ENCODE measurements around the gene STC2. TPM values are rescaled to one million over a fixed set of nuclear protein-coding genes. Genes with fewer than 3 reads are reported as not detected.

The STC2 gene
- total RNA-seq, 4 donors from 2014 or later: 0.72 to 7.6 (median 5.7) TPM

DNA sequence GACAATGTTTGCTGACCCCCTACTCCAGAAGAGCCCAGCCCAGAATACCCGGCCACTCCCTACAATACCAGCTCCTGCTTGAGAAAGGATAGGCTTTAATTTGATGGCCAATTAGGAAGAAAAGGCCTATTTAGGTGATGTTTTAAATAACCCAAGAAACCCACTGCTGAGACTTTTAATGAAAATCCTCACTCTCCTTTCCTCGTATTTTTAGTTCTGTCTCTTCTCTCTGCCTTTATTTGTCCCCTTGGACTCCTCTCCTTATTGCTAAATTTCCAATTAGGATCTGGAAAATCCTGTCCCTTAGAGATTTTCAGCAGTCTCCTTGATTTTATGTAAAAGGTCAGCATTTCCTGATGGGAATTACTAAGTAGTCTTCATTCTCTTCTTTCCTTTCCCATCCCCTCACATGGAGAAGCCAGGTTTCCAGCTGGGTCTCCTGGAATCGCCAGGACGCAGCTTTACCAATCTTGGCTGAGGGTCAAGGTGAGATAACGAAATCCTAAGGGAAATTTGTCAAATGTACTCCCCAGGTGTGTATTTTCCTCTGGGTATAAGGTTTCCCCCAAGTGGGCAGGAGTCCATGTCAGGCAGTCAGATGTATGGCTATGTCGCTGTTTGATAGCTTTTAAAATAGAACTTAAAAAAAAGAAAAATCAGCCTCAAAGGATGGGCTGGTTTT lies 11.7 kb downstream of the STC2 start:
- H3K27ac ChIP-seq: peak overlapping the region; percentile 45
- H3K4me3 ChIP-seq: peak overlapping the region; percentile 10
- H3K27me3 ChIP-seq: peaks cover 20% of the 10 kb centered on the region
- H3K9me3 ChIP-seq: no peaks in the 10 kb centered on the region
- TF ChIP-seq EP300 (IDR thresholded peaks at IDR 0.05): no peak
- no peak for TF ChIP-seq POLR2A (IDR thresholded peaks at IDR 0.05)
- TF ChIP-seq POLR2AphosphoS5 (IDR thresholded peaks at IDR 0.05): no peak
- TF ChIP-seq, protein P1, sequence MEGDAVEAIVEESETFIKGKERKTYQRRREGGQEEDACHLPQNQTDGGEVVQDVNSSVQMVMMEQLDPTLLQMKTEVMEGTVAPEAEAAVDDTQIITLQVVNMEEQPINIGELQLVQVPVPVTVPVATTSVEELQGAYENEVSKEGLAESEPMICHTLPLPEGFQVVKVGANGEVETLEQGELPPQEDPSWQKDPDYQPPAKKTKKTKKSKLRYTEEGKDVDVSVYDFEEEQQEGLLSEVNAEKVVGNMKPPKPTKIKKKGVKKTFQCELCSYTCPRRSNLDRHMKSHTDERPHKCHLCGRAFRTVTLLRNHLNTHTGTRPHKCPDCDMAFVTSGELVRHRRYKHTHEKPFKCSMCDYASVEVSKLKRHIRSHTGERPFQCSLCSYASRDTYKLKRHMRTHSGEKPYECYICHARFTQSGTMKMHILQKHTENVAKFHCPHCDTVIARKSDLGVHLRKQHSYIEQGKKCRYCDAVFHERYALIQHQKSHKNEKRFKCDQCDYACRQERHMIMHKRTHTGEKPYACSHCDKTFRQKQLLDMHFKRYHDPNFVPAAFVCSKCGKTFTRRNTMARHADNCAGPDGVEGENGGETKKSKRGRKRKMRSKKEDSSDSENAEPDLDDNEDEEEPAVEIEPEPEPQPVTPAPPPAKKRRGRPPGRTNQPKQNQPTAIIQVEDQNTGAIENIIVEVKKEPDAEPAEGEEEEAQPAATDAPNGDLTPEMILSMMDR (IDR thresholded peaks at IDR 0.05): no peak
- WGBS: 73% methylated on average over 6 of the region's 6 CpGs
- no peak for DNase-seq (ENCODE audit: low spot score in 2 of 2)
- H3K36me3 ChIP-seq: no peaks in the 10 kb centered on the region
- peaks cover 25% of the 10 kb centered on the region for H3K4me1 ChIP-seq

DNA sequence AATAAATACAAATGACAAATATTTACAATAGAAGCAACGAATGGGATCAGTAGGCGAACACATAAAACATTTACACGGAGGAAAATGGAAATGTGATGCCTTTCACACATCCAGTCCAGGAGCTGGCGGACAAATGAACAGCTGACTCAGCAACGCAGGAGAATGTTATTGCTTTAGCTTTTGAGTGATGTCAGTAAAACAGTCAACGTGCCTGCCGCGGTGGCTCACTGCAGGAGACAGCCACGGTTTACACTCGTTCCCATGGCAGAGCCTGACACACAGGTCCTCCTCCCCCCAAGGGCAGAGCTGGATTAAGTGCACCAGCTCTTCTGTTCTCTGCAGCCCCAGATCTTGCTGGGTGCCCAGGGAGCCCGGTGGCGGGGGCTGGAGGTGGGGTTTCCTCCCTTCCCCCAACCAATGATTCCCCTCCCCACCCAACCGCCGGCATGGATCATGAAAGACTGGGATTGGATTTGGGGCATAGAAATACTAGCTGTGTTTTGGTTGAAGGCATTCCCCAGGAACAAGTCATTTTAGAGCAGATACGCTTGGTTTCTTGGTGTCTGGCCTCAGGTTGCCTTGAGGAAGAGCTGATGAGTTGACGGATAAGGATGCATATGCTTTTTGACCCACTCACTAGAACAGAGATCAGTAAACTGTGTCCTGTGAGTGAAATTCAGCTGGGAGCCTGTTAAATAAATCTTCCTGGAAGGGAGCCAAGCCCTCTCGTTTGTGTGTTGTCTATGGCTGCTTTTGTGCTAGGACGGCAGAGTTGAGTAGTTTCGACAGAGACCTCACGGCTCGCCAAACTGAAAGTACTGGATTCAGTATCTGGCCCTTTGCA lies 12.5 kb downstream of the STC2 start:
- H3K9me3 ChIP-seq: no peaks in the 10 kb centered on the region
- H3K4me1 ChIP-seq: peaks cover 25% of the 10 kb centered on the region
- peaks cover 16% of the 10 kb centered on the region for H3K27me3 ChIP-seq
- peak overlapping the region; percentile 45 for H3K27ac ChIP-seq
- DNase-seq (ENCODE audit: low spot score in 2 of 2): peak; percentile 66 to 75
- no peak for TF ChIP-seq POLR2AphosphoS5 (IDR thresholded peaks at IDR 0.05)
- no peak for TF ChIP-seq POLR2A (IDR thresholded peaks at IDR 0.05)
- TF ChIP-seq, protein P1 (IDR thresholded peaks at IDR 0.05): no peak
- TF ChIP-seq EP300 (IDR thresholded peaks at IDR 0.05): no peak
- 23% methylated on average over 19 of the region's 21 CpGs for WGBS
- H3K4me3 ChIP-seq: peak overlapping the region; percentile 10
- H3K36me3 ChIP-seq: no peaks in the 10 kb centered on the region

DNA sequence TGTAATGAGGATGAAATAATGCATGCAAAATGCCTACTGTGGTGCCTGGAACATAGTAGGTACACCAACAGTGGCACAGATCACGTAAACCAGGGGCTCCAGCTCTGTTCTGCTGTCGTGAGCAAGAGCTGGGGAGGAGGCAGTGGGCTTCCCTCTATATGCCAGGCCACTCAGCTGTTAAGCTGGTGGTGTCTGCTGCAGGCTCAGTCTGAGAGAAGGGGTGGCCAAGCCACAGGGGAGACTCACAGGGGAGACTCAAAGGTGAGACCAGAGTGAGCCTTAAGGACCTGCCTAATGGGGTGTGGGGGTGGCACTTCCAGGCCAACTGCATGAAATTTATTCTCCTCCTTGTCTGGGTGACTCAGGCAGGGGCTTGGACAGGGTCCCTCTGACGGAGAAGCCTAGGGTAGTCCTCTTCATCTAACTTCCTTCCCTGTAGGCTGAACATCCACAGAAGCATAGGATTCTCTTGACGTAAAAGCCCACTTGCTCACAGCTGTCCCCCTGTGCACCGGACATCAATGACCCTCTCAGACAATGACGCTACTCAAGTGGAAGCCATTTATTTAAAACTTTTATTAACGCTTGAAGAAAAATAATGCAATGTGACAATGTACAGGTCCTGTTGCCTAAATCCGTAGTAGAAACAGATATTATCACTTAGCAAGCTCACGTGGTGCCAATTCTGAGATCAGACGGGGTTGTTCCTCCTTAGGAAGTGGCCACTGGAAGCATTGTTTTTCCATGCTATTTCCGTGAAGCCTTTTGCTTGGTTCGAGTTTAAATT lies 13.9 kb downstream of the STC2 start:
- peaks cover 16% of the 10 kb centered on the region for H3K27me3 ChIP-seq
- peaks cover 30% of the 10 kb centered on the region for H3K4me1 ChIP-seq
- WGBS: 84% methylated on average over 12 of the region's 12 CpGs
- DNase-seq (ENCODE audit: low spot score in 2 of 2): peak; percentile 31 to 43
- no peak overlapping the region for H3K27ac ChIP-seq
- H3K4me3 ChIP-seq: no peak overlapping the region
- TF ChIP-seq POLR2AphosphoS5 (IDR thresholded peaks at IDR 0.05) (no peak), POLR2A (IDR thresholded peaks at IDR 0.05) (no peak), EP300 (IDR thresholded peaks at IDR 0.05) (no peak)
- TF ChIP-seq, protein P1 (IDR thresholded peaks at IDR 0.05): no peak
- no peaks in the 10 kb centered on the region for H3K36me3 ChIP-seq
- no peaks in the 10 kb centered on the region for H3K9me3 ChIP-seq

DNA sequence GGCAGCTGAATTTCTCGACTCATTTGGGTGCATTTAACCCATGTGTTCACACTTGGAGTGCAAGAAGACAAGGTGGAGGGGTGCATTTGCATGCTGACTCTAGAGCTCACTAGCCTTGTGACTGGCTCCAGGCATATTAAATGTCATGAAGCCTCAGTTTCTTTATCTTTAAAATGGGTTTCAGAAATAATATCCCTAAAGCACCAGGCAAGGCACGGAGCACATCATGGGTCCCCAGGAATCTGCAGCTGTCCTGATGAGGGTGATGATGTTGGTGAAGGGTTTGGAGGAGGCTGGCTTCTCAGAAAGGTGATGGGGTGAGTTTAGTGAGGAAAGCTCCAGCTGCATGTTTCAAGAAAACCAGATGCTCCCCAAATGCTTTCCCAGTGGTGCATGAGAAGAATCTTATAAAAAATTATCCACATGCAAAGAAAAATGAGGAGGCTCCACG lies 14.8 kb downstream of the STC2 start:
- Histone ChIP-seq H3K27me3 (peaks cover 16% of the 10 kb centered on the region), H3K4me1 (peaks cover 30% of the 10 kb centered on the region), H3K9me3 (no peaks in the 10 kb centered on the region), H3K4me3 (no peak overlapping the region), H3K27ac (no peak overlapping the region), H3K36me3 (no peaks in the 10 kb centered on the region)
- DNase-seq (ENCODE audit: low spot score in 2 of 2): peak; percentile 18 to 29
- WGBS: 70% methylated on average over 3 of the region's 3 CpGs
- no peak for TF ChIP-seq POLR2AphosphoS5 (IDR thresholded peaks at IDR 0.05)
- TF ChIP-seq, protein P1 (IDR thresholded peaks at IDR 0.05): no peak
- no peak for TF ChIP-seq EP300 (IDR thresholded peaks at IDR 0.05)
- TF ChIP-seq POLR2A (IDR thresholded peaks at IDR 0.05): no peak
